HepG2 (cell line): Measurements from ENCODE around the gene MME. TPM values are rescaled to one million over a fixed set of nuclear protein-coding genes. Genes with fewer than 3 reads are reported as not detected.

Experiments used
- ATAC-seq: fragments of 200-7000 bp; cut with Tn5 transposase; 3 replicates; pipeline ENCODE4 v1.9.1; 2020; ENCODE audit warnings: mild to moderate bottlenecking, moderate library complexity
- BruUV-seq: library from RNA; stranded (reverse); fragments of 400-500 nt; replicated peaks from 2 replicates; lab custom pipeline; 2021; lab: Mats Ljungman, UMichigan
- CTCF ChIA-PET: fragments of 300-600 bp; formaldehyde crosslinking; extraction: SDS; loops from one replicate; lab custom pipeline; 2021; ENCODE audit warnings: low total read pairs, inconsistent platforms, low intra/inter-chr PET ratio; lab: Yijun Ruan, JAX
- POLR2A ChIA-PET: fragments of 350-600 bp; sonication (Branson Sonifier 250); formaldehyde crosslinking; loops from one replicate; lab custom pipeline; 2020; ENCODE audit warnings: antibody characterized with exemption, inconsistent platforms; lab: Yijun Ruan, JAX
- DNase-seq: peaks from one replicate; pipeline ENCODE4 v3.0.0-alpha.2; 2015; ENCODE audit warnings: low spot score
- FAIRE-seq: peaks from 3 replicates; lab custom pipeline; 2011; peaks lifted over from hg19 to GRCh38; lab: Jason Lieb, UNC
- H2AFZ ChIP-seq: one replicate; pipeline ENCODE4 v1.6.1; 2011; ENCODE audit warnings: low read length, inconsistent platforms
- H3K27ac ChIP-seq: fragments of 300-600 bp; 3 replicates; pipeline ENCODE4 v1.8.0; 2011; ENCODE audit warnings: mixed run types, mild to moderate bottlenecking, mixed read lengths, low read length, inconsistent platforms; ENCODE audit not compliant: insufficient read depth; ENCODE audit errors: extremely low read length
- H3K27me3 ChIP-seq, 2 experiments: fragments of 200-600 bp in 1 of 2; 2 replicates in 1 of 2; 3 replicates in 1 of 2; pipeline versions ENCODE4 v1.6.0 to v1.8.0; 2011; ENCODE audit warnings: low read length in 2 of 2, mild to moderate bottlenecking in 2 of 2, moderate library complexity in 2 of 2, inconsistent platforms in 1 of 2; ENCODE audit not compliant: insufficient read depth in 2 of 2, control insufficient read depth in 1 of 2
- H3K36me3 ChIP-seq, 2 experiments: fragments of 200-600 bp in 1 of 2; replicated peaks in 1 of 2; 2 replicates in 1 of 2; 3 replicates in 1 of 2; pipeline versions ENCODE4 v1.5.1 to v1.8.0; 2011; ENCODE audit warnings: low read length in 2 of 2, inconsistent platforms in 1 of 2; ENCODE audit not compliant: insufficient read depth in 2 of 2, control insufficient read depth in 1 of 2
- H3K4me1 ChIP-seq: 2 replicates; pipeline ENCODE4 v1.5.1; 2012; ENCODE audit warnings: low read length, inconsistent platforms; ENCODE audit not compliant: insufficient read depth
- H3K4me2 ChIP-seq: 2 replicates; pipeline ENCODE4 v1.6.0; 2011; ENCODE audit warnings: low read depth, low read length, inconsistent platforms
- H3K4me3 ChIP-seq, 3 experiments: fragments of 200-600 bp in 1 of 3; sonication (generic), shearing (Covaris generic) in 1 of 3; replicated peaks in 1 of 3; 2 replicates each; pipeline ENCODE4 v1.5.1; 2011 to 2016; ENCODE audit warnings: low read length in 3 of 3, inconsistent platforms in 2 of 3, low read depth in 2 of 3, mild to moderate bottlenecking in 2 of 3, control low read depth in 1 of 3, mixed read lengths in 1 of 3; ENCODE audit not compliant: insufficient read depth in 1 of 3
- H3K79me2 ChIP-seq: one replicate; pipeline ENCODE4 v1.6.1; 2011; ENCODE audit warnings: low read length, inconsistent platforms; ENCODE audit not compliant: insufficient read depth
- H3K9ac ChIP-seq: 2 replicates; pipeline ENCODE4 v1.6.0; 2011; ENCODE audit warnings: mild to moderate bottlenecking, low read depth, low read length, inconsistent platforms; ENCODE audit not compliant: insufficient read depth
- H3K9me3 ChIP-seq: 2 replicates; pipeline ENCODE4 v1.5.1; 2012; ENCODE audit warnings: mild to moderate bottlenecking, low read length
- H4K20me1 ChIP-seq: 2 replicates; pipeline ENCODE4 v1.6.0; 2011; ENCODE audit warnings: inconsistent platforms, mild to moderate bottlenecking, low read length, moderate library complexity; ENCODE audit not compliant: insufficient read depth
- NCOA2 ChIP-seq: sonication (generic); formaldehyde crosslinking; IDR thresholded peaks from 2 replicates; pipeline ENCODE4 v1.8.0; 2022; ENCODE audit warnings: inconsistent platforms
- SIN3B ChIP-seq: fragments of 150-350 bp; IDR thresholded peaks from 2 replicates; pipeline ENCODE4 v1.6.1; 2014; ENCODE audit warnings: low read length
- SP2 ChIP-seq: sonication (generic); formaldehyde crosslinking; IDR thresholded peaks from 2 replicates; pipeline ENCODE4 v1.5.1; 2020; ENCODE audit warnings: mild to moderate bottlenecking, missing genetic modification reagents
- ZNF20 ChIP-seq: sonication (generic); formaldehyde crosslinking; IDR thresholded peaks from 2 replicates; pipeline ENCODE4 v1.4.0; 2020; ENCODE audit warnings: mild to moderate bottlenecking, moderate library complexity, missing genetic modification reagents
- ZNF317 ChIP-seq: sonication (generic); formaldehyde crosslinking; IDR thresholded peaks from 2 replicates; pipeline ENCODE4 v1.5.0; 2020; ENCODE audit warnings: mild to moderate bottlenecking, missing genetic modification reagents
- ZNF546 ChIP-seq: sonication (generic); formaldehyde crosslinking; conservative IDR thresholded peaks from 2 replicates; pipeline ENCODE4 v1.8.1; 2023; ENCODE audit warnings: mild to moderate bottlenecking, missing genetic modification reagents
- ZNF644 ChIP-seq: IDR thresholded peaks from 2 replicates; pipeline ENCODE4 v1.6.1; 2016; ENCODE audit warnings: low read depth
- ZNF720 ChIP-seq: sonication (generic); formaldehyde crosslinking; IDR thresholded peaks from 2 replicates; pipeline ENCODE4 v1.4.0; 2020; ENCODE audit warnings: missing genetic modification reagents
- WGBS: methylation state at CpG from one replicate; pipeline ENCODE4 v1.1.6; 2017; ENCODE audit warnings: low lambda C conversion rate; 5-methylcytosine and 5-hydroxymethylcytosine counted together
- in situ Hi-C: cut with HindIII; loops from 2 replicates; pipeline ENCODE4 v1.10.0; 2017; ENCODE audit warnings: low pct_unique_long_range_greater_than_20kb; ENCODE audit not compliant: extremely low pct_ligation_motif_present
- intact Hi-C: fragments of 100-400 bp; cut with micrococcal nuclease; formaldehyde crosslinking; loops from one replicate; pipeline ENCODE4 v1.10.0; 2022; ENCODE audit not compliant: unreplicated experiment
- polyA plus RNA-seq, 8 experiments: library from polyadenylated mRNA; depleted of rRNA in 3 of 8; stranded (reverse) in 7 of 8; unstranded in 1 of 8; fragments of >200 nt; fragmentation: Illumina TruSeq in 4 of 8; extraction: Trizol in 4 of 8; gene quantifications; 2 replicates each; pipeline versions ENCODE4 v1.2.1 to v1.2.3, GENCODE V29; 2011 to 2016; ENCODE audit warnings: low read depth in 4 of 8, missing spikeins in 1 of 8, mixed read lengths in 1 of 8; ENCODE audit not compliant: insufficient read depth in 1 of 8
- total RNA-seq, 5 experiments: library from RNA; depleted of rRNA; stranded (reverse); fragments of >200 nt; fragmentation: Illumina TruSeq; extraction: Trizol; gene quantifications; 2 replicates each; pipeline ENCODE4 v1.2.3, GENCODE V29; 2016; ENCODE audit warnings: low read depth in 1 of 5
- TF ChIP-seq, protein P1 (sequence below): sonication (generic); formaldehyde crosslinking; IDR thresholded peaks from 2 replicates; pipeline ENCODE4 v1.4.0; 2020; ENCODE audit warnings: missing genetic modification reagents

MME gene
- total and polyA plus RNA-seq, 2 of the 13 experiments (the other 11 are each of a cell fraction or from before 2014, with no cell fraction given) = not detected

DNA sequence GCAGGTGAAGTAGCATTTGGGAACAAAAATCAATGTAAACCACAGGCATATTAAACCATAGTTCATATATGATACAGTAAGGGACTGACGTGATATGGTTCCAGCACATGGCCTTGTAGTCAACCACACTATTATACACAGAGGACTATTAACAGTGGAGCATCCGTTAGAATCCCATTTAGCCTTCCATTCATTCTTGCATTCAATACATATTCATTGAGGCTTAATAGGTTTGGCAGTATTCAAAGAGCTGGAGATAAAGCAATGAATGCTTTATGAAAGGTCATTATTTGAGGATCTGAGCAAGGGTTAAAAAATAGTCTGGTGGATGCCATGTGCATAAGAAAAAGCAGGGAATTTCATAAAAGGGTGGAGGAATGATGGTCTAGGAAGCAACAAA lies 89.1 kb downstream of the MME start:
- Histone ChIP-seq H2AFZ (no peak overlapping the region), H3K9me3 (no peaks in the 10 kb centered on the region), H3K9ac (no peak overlapping the region), H3K27me3 (no peaks in the 10 kb centered on the region), H3K4me2 (no peak overlapping the region), H3K4me1 (no peaks in the 10 kb centered on the region), H3K27ac (no peak overlapping the region), H3K4me3 (no peak overlapping the region), H3K79me2 (no peaks in the 10 kb centered on the region), H4K20me1 (no peaks in the 10 kb centered on the region), H3K36me3 (no peaks in the 10 kb centered on the region)
- BruUV-seq = no TSS peak
- in situ Hi-C loops (no loop called here), intact Hi-C loops (no loop called here)
- DNase-seq (no peak), ATAC-seq (no peak), FAIRE-seq (no peak)
- WGBS = 36% methylated on average over 2 of the region's 2 CpGs
- POLR2A ChIA-PET = no interaction called here
- TF ChIP-seq ZNF644 (CRISPR knock-in tag) (no peak), ZNF546 (CRISPR knock-in tag) (no peak), ZNF20 (CRISPR knock-in tag) (no peak), SIN3B (no peak), SP2 (no peak)
- TF ChIP-seq, protein P1, sequence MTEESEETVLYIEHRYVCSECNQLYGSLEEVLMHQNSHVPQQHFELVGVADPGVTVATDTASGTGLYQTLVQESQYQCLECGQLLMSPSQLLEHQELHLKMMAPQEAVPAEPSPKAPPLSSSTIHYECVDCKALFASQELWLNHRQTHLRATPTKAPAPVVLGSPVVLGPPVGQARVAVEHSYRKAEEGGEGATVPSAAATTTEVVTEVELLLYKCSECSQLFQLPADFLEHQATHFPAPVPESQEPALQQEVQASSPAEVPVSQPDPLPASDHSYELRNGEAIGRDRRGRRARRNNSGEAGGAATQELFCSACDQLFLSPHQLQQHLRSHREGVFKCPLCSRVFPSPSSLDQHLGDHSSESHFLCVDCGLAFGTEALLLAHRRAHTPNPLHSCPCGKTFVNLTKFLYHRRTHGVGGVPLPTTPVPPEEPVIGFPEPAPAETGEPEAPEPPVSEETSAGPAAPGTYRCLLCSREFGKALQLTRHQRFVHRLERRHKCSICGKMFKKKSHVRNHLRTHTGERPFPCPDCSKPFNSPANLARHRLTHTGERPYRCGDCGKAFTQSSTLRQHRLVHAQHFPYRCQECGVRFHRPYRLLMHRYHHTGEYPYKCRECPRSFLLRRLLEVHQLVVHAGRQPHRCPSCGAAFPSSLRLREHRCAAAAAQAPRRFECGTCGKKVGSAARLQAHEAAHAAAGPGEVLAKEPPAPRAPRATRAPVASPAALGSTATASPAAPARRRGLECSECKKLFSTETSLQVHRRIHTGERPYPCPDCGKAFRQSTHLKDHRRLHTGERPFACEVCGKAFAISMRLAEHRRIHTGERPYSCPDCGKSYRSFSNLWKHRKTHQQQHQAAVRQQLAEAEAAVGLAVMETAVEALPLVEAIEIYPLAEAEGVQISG (CRISPR knock-in tag) = no peak
- CTCF ChIA-PET = no interaction called here

DNA sequence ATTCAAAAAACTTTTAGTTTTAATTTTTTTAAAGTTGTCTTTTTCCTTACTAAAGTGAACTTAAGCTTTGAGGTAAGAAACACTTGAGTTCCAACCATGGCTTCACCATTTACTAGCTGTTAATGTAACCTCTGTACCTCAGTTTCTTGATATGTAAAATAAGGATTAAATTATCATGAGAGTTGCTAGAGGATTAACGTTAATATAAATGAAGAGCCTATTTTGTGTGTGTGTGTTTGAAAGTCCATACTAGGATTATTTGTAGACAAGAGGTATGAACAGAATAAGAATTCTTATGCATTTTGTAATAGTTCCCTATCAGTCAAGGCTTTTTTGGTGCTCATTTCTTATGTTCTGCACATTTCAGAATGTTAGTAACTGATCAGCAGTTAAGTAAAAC lies 93.7 kb downstream of the MME start:
- H3K27ac ChIP-seq = no peak overlapping the region
- no peak for FAIRE-seq
- no peak overlapping the region for H3K4me3 ChIP-seq
- TF ChIP-seq ZNF720 (CRISPR knock-in tag) (no peak), NCOA2 (no peak), ZNF317 (no peak)
- no peaks in the 10 kb centered on the region for H4K20me1 ChIP-seq
- DNase-seq = no peak
- no peaks in the 10 kb centered on the region for H3K27me3 ChIP-seq
- no peak for ATAC-seq
- no peaks in the 10 kb centered on the region for H3K36me3 ChIP-seq
- H3K4me1 ChIP-seq = no peaks in the 10 kb centered on the region
- intact Hi-C loops = no loop called here
- ChIA-PET CTCF (no interaction called here), POLR2A (no interaction called here)
- no peak overlapping the region for H2AFZ ChIP-seq
- no peaks in the 10 kb centered on the region for H3K9me3 ChIP-seq
- H3K9ac ChIP-seq = no peak overlapping the region
- BruUV-seq = no TSS peak
- H3K79me2 ChIP-seq = no peaks in the 10 kb centered on the region
- WGBS = 40% methylated on average over 1 of the region's 1 CpG
- H3K4me2 ChIP-seq = no peak overlapping the region
- in situ Hi-C loops = no loop called here
